Stimulated activated CD8-positive, alpha-beta memory T cell treated with anti-CD3 and anti-CD28 coated beads, Interleukin-7, amount 100 ng/mL, for 48 hours (primary cell): ENCODE measurements around the gene SMCO4.

Experiments used
- DNase-seq, 2 donors: peaks; one replicate each; pipeline ENCODE4 v3.0.0-alpha.2; 2020; ENCODE audit warnings: low read depth in 1 of 2; ENCODE audit errors: extremely low read depth in 1 of 2

SMCO4 gene

DNA sequence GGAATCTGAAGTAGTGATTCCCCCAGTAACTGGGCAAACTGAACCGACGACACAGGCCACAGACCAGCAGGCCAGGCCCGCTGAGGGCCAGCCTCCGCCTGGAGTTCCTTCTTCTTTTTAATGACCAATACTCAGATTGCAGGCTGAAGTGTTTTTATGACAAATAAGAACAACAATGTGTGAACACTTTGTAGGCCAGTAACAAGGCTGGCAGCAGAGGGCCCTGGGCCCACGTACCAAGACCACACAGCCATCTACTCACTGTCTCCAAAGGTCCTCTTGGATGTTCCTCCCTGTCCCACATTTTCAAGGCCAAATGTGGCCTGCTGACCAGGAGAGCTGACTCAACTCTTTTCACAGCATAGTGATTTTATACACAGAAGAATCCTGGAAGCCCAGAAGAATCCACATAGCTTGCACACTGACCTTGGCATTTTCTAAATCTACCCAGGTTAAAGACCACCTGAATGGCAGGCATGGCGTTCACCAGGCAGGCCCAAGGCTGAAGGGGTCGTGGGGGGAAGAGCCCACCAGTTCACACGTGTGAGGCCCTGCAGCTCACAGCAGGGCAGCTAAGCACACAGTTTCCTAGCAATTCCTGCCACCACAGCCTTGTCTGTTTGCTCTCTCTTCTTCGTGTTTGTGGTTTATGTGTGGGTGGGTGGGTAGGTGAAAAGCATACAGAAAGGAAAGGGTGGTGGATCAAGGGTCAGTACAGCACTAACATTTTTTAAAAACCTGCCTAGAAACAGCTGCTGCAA lies 13.3 kb downstream of the SMCO4 start:
- no peak for DNase-seq

DNA sequence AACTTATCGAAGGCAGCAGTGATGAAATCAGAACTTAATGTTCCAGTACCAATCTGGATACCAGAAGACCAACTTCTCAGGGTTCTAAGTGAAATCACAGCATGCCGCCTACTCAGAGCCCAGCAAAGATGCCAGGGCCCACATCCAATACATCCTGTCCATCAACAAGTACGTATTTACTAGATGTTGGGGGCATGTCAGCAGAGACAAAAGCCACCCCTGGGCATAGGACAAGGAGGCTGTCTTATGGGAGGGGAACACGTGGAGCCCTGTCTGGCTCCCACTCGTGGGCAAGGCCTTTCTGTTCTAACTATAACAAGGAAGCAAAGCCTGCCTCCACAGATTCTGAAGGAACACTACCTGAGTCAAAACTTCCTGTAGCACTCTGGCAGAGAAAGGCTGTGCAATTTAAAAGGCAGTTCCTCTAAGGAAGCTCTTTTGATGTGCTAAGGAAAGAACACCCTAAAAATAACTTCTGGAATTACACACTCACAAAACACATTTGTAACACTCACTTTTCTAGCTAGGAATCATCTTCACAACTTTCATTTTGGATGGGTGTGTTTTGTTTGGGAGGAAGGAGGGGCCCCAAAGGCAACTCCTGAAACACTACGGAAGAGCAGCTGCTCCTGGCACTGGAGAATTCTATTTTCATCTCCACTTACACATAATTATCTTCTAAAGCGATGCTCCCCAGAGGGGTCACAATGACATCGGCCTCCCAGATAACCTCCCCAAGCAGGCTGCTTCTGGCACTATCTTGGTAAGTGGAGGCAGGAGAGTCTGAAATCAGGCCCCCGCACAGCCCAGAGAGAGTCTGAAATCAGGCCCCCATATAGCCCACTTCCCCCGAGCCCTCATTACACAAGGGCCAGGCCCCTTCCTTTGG lies 14.2 kb downstream of the SMCO4 start:
- no peak for DNase-seq

DNA sequence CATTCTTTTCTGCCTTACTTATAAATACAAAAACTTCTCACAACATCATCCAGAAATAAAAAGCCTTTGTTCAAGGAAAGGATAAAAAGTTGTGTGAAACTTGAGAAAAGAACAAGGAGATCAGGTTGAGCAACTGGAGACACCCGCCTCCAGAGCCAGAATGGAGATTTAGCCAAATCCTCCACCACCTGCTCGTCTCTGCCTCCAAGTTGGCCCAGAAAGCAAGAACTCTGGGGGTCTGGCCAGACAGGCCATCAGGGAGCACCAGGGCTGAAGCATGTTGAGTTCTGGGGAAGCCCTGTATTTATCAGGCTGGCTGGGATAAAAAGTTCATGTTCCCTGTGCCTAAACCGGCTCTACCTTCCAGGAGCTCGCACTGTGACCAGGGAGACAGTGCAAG lies 14.9 kb downstream of the SMCO4 start:
- DNase-seq: no peak

DNA sequence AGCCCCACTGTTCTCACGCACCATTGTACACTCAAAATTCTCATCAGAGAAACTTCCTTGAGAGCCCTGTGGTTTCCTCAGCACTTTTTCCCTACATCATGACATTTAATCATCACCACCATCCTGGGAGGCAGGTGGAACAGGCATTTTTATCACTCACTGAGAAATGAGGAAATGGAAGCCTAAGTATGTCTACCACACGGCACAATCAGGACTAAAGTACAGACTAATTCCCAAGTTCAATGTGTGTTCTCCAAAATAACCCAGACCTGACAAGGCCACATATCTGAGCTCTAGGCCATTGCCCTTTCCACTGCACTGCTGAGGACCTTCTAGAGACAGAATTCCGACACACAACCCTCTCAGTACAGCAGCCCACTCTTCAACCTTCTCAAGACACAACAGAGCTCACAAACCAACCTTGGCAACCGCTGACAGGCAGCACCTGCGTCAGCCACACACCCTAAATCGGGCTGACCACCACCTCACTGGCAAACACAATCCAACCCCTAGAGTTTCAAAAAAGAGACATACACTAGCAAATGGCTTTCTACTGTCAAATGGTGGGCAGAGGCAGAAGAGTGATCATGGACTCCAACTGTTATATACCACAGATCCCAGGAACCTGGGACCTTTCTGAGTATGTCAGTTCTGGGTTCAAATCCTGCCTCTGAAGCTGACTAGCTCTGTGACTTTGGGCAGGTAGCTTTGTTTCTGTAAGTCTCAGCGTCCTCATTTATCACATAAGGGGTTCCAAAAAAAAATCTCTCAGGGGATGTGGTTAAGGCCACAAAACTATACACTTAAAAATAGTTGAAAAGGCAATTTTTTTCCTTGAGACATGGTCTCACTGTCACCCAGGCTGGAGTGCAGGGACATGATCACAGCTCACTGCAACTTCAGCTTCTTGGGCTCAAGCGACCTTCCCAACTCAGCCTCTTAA lies 16.3 kb downstream of the SMCO4 start:
- no peak for DNase-seq

DNA sequence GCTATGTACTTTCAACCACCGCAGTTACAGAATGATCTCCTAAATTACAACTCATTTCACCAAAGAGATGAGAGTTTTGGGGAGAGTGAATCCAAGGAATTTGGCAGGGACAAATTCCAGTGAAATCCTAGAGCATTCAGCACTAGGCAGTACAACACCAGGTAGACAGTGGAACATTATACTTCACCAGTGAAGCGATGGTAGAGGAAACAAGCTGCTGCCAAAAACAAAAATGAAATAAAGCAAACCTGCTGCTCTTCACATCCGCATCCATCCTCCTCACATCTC lies 16.9 kb downstream of the SMCO4 start:
- DNase-seq: no peak

DNA sequence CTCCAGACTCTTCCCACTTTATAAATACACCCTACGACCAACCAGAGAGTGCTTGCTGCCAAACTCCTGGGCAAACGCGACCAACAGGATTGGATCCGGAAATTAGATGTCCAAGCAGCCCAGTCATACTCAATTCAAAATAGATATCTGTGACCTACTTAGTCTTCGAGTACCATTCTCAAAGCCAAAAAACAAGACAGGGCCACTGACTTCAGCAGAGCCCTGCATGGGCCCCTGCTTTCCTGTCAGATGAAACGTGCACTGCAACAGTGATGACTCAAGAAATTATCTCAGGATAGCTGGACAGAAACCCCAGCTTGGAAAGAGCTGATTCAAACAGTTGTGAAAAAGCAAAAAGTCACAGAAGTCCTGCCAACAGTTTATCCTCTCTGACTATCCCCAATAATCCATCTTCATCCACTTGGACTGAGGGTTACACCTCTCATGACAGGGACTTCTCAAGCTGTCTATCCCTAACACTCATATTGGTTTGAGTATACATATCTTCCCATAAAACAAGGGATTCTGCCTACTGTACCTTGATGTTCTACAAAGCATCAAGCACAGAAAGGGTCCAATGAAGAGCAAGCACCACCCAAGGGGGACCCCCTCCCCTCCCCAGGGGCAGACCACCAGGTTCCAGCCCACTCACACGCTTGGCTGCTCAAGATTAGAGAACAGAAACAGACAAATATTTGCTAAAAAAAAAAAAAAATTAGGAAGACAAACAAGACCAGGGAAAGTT lies 17.4 kb downstream of the SMCO4 start:
- no peak for DNase-seq

DNA sequence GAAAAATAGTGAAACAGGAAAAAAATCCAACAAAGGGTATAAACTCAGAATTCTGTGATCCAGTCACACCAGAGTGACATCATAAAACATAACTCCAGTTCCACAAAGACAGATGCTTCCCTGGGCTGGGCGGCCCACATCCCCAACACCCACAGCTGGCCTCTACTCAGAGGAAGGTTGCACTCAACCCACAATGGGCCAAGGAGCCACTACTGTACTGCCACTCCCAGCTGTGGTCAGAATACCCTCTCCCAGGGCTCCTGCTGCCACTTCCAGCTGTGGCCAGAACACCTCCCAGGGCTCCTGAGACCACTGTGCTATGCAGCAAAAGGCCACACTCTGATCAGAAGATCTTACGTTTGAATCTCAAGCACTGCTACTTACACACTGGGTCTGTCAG lies 18.3 kb downstream of the SMCO4 start:
- no peak for DNase-seq

DNA sequence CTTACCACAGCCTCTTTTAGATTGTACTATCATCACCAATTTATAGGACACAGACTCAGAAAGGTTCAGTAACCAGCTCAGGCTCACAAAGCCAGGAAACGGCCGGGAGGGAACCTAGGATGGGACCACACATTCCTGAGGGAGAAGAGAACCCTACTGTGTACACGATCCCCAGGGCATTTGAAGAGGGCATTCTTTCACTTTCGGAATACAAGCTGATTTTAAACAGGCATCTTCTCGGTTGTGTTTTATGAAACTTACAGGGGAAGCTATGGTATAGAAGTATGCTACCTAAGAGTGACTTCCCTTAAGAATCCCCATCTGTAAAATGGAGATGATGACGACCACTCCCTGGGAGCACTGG lies 19.0 kb downstream of the SMCO4 start:
- DNase-seq: no peak

DNA sequence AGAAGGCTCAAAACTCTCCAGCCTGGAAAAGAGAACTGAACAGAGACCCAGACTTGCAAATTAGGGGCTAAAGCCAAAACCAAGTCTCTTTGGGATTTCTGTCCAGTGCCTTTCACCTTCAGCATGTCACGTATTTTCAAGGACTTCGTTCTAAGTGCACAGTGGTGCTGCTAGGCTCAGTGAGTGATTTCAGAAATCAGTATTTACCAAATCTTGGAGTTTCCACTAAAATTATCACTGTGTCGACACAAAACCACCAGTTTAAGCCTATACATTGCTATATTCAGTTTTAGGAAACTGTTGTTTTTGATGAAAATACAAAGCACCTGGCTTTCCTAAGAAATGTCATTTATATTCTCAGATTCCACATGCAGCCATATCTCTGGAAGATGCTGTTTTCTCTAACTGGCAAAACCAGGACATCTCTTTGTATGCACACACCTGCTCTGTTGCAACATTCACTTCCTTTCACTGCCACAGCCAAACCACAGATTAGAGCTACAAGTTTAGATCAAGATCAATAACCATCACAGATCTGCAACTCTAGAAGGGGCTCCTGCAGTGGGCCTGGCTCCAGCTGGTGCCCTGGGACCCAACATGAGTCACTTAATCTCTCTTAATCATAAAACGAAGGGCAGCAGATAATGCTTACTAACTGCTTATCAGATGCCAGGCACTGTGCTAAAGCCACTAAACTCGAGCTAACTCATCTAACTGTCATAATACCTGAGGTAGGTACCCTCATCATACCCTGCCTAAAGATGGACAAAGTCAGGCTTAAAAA lies 22.3 kb downstream of the SMCO4 start:
- DNase-seq: no peak

DNA sequence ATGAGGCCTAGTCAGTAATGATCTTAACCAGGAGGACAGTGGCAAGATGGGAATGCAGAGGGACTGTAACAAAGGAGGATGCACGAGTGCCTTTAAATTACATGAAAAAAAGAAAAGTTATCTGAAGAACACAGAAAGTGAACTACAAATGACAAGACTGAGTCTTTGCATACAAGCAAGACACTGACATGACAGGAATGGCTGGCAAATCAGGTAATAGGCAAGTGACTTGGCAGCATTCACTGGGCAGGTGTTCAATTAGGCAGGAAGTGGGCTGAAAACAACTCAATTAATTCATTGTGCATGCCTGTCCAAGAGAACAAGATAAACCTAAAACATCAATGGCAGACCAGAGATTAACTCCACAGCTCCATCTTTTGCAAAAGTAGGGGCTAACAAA lies 24.0 kb downstream of the SMCO4 start:
- DNase-seq: no peak

DNA sequence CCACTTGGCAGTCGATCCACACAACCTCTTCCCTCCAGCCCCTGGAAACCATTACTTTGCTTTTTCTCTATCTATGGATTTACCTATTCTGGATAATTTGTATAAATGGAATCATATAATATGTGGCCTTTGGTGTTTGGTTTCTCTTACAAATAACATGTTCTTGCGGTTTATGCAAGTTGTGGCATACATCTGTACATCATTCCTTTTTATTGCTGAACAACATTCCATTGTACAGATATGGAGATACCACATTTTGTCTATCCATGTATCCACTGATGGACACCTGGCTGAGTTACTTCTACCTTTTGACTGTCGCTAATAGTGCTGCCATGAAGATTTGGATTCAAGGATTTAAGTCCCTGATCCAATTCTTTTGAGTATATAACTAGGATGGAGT lies 25.1 kb downstream of the SMCO4 start:
- no peak for DNase-seq

DNA sequence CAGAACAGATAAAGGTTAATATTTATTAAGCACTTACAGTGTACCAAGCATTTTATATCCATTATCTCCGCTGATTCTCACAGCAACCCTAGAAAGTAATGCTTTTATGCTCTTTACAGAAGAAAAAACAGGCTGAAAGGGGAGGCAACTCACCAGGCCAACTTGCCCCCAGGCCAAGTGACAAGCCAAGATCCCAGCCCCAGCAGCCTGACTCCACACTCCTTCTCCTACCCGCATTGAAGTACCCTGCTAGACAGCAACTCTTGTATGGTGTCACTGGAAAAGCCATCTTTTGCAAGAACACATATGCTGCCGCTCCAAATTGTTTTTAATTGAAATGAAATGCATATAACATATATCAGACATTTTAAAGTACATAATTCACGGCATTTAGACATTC lies 25.6 kb downstream of the SMCO4 start:
- no peak for DNase-seq

DNA sequence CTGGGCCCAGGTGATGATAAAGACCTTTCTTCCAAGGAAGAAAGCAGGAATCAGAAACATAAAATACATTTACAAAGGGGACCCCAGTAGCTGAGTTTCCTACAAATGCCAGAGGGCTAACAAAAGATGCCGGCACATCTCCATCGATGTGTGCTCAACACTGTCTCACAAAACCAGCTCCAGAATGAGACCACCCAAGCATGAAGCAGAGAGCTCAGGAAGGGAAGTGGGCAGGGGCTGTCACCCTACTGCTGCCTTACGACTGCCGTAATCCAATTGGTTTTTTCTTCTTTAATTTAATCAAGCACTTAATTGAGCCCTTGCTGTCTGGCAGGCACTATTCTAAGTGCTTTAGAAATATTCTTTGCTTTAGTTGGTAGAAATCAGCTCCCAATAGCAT lies 26.1 kb downstream of the SMCO4 start:
- DNase-seq: no peak

DNA sequence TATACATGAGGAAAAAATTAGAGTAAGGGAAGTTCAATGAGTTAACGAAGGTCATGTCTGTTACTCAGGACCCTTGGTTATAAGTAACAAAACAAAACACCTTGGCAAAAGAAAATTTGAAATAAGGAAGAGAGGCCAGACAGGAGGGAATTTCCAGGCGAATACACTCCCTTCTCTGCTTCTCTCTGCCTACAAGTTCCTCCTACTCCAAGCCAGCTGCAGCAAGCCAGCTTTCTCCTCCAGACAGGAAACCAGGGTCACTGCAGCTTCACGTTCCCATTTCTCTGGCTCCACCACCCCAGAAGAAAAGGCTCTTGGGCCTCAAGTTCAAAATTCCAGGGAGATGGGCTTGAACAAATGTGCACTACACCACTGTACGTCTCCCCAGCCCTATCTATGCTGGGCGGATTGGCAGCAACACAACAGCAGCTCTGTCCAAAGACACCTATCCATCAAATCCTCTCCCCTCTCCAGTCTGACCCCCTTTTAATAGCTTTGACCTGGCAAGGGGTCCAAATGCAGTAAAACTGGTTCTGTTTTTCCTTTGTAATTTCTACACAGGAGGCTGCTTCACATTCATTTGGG lies 27.7 kb downstream of the SMCO4 start:
- no peak for DNase-seq

DNA sequence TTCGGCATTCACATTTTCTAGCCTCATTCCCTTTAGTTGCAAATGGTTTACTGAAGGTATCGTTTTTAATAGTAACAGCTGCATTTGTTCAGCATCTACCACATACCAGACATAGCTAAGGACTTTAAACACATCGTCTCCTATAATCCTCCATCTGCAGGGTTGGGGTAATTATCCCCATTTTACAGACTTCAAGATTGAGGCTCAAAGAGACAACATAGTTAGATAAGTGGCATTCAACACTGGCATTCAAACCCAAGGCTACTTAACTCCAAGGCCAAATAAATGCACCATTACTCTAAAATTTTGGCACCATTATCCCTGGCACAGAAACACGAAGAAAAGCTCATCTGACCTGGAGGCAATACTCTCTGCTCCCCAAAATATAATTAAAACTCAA lies 28.5 kb downstream of the SMCO4 start:
- DNase-seq: no peak

DNA sequence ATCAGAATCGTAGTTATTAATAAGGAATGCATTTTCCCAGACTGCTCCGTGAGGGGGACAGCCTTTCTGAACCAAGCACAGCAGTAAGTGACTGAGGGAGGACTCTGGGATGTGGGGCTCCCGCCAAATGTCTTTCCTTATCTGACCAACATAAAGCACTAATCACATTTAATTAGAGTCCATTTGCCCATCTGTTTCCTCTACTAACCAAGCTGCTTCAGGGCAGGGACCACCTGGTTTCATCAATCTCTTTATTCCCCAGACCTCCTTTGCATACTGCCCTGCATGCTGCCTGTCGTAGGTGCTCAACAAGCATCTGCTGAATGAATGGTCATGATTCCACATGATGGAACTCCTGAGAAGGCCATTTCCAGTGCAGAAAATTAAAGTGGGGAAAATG lies 29.4 kb downstream of the SMCO4 start:
- no peak for DNase-seq

DNA sequence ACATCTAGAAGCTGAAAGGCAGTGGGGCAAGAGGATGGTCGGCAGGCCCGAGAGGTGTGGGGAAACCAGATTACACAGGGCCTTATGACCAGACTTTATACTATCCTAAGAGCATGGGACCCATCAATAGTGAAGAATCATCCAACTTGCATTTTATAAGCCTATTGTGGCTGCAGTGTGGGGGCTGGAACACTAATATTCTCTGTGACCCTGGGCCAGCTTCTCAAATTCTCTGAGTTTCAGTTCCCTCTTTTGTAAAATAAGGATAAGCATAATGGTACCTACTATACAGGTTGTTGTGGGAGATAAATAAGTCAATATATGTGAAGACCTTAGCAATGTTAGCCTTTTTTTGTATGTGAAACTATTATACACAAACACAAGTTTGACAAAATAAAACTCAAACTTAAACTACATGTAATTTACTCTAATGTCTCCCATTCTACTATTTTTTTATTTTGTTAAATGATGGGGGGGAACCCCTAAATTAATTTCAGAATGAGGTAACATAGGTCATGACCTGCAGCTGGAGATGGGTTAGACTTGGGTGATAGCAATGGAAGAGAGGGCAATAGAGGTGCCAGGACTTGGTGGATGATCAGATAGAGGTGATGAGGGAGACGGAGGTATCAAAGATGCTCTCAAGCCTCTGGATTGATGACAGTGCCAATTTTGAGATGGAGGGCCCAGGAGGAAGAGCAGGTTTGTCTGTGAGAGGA lies 30.1 kb downstream of the SMCO4 start:
- DNase-seq: no peak

DNA sequence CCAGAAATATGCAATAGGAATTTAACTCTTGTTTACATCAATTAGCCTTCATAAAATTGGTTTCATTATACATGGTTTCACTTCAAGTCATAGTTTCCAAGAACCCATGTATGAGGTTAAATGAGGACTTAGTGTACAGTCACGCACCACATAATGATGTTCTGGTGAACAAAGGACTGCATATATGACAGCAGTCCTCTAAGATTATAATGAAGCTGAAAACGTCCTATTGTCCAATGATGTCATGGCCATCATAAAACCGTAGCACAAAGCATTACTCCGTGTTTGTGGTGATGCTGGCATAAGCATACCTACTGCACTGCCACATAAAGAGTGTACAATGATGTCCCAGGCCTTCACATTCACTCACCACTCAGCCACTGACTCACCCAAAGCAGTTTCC lies 31.1 kb downstream of the SMCO4 start:
- no peak for DNase-seq
